GM23248 (cell line): Measurements from ENCODE around the gene ABLIM1. TPM values are rescaled to one million over a fixed set of nuclear protein-coding genes. Genes with fewer than 3 reads are reported as not detected.
A peak's percentile ranks its signal among the peaks of the same experiment; 100 is the strongest.

Source experiments
- DNase-seq: peaks from one replicate; pipeline ENCODE4 v3.0.0-alpha.2; 2015
- H2AFZ ChIP-seq: fragments of 200-600 bp; sonication (generic); 2 replicates; pipeline ENCODE4 v1.6.1; 2016; ENCODE audit warnings: antibody characterized with exemption
- H3F3A ChIP-seq: fragments of 200-600 bp; sonication (generic); 2 replicates; pipeline ENCODE4 v1.6.1; 2016; ENCODE audit warnings: mild to moderate bottlenecking, antibody characterized with exemption, mixed run types; ENCODE audit not compliant: insufficient read depth
- H3K27ac ChIP-seq: fragments of 200-600 bp; sonication (generic); 2 replicates; pipeline ENCODE4 v1.5.1; 2016; ENCODE audit warnings: mild to moderate bottlenecking
- H3K27me3 ChIP-seq: fragments of 200-600 bp; sonication (generic); replicated peaks from 2 replicates; pipeline ENCODE4 v1.6.1; 2016; ENCODE audit warnings: mild to moderate bottlenecking; ENCODE audit not compliant: insufficient read depth
- H3K36me3 ChIP-seq: fragments of 200-600 bp; sonication (generic); 2 replicates; pipeline ENCODE4 v1.6.1; 2016; ENCODE audit warnings: low read depth, mild to moderate bottlenecking
- H3K4me1 ChIP-seq: fragments of 200-600 bp; sonication (generic); 2 replicates; pipeline ENCODE4 v1.6.1; 2016; ENCODE audit warnings: mild to moderate bottlenecking; ENCODE audit not compliant: insufficient read depth
- H3K4me2 ChIP-seq: fragments of 200-600 bp; sonication (generic); one replicate; pipeline ENCODE4 v1.6.1; 2016; ENCODE audit warnings: mild to moderate bottlenecking; ENCODE audit not compliant: unreplicated experiment
- H3K4me3 ChIP-seq: fragments of 200-600 bp; sonication (generic); 2 replicates; pipeline ENCODE4 v1.5.1; 2016; ENCODE audit warnings: mild to moderate bottlenecking
- H3K79me2 ChIP-seq: fragments of 200-600 bp; sonication (generic); 2 replicates; pipeline ENCODE4 v1.6.1; 2016; ENCODE audit warnings: mild to moderate bottlenecking; ENCODE audit not compliant: insufficient read depth
- H3K9ac ChIP-seq: fragments of 200-600 bp; sonication (generic); 2 replicates; pipeline ENCODE4 v1.6.1; 2016; ENCODE audit warnings: mild to moderate bottlenecking
- H3K9me2 ChIP-seq: fragments of 200-600 bp; sonication (generic); 2 replicates; pipeline ENCODE4 v1.6.1; 2016; ENCODE audit warnings: mixed run types, mild to moderate bottlenecking, moderate library complexity; ENCODE audit not compliant: insufficient read depth
- H3K9me3 ChIP-seq: fragments of 200-600 bp; sonication (generic); one replicate; pipeline ENCODE4 v1.6.1; 2017; ENCODE audit warnings: low read depth
- H4K20me1 ChIP-seq: fragments of 200-600 bp; sonication (generic); 2 replicates; pipeline ENCODE4 v1.6.0; 2016; ENCODE audit not compliant: insufficient read depth
- EZH2 ChIP-seq: fragments of 200-600 bp; sonication (generic); IDR thresholded peaks from 2 replicates; pipeline ENCODE4 v1.6.1; 2018; ENCODE audit warnings: antibody characterized with exemption, mild to moderate bottlenecking; ENCODE audit not compliant: insufficient read depth, poor library complexity, severe bottlenecking
- EZH2phosphoT487 ChIP-seq: fragments of 200-600 bp; sonication (generic); IDR thresholded peaks from 2 replicates; pipeline ENCODE4 v1.6.1; 2018; ENCODE audit warnings: antibody characterized with exemption, moderate library complexity, mild to moderate bottlenecking, low read depth; ENCODE audit not compliant: insufficient read depth
- WGBS, 2 experiments: methylation state at CpG; one replicate each; pipeline ENCODE4 v1.1.6; 2015 to 2017; ENCODE audit warnings: low lambda C conversion rate in 2 of 2, low coverage in 1 of 2; ENCODE audit errors: missing lambda C conversion rate in 2 of 2; 5-methylcytosine and 5-hydroxymethylcytosine counted together
- in situ Hi-C: fragments of 300-500 bp; cut with MboI; formaldehyde crosslinking; loops from 2 replicates; pipeline ENCODE4 v1.15.0; 2020
- polyA plus RNA-seq: library from polyadenylated mRNA; unstranded; fragments of >200 nt; fragmentation: Nextera tagmentation; extraction: Ambion mirVana; gene quantifications from 2 replicates; pipeline ENCODE4 v1.2.1, GENCODE V29; 2016
- total RNA-seq: library from RNA; depleted of rRNA; stranded (reverse); fragments of >200 nt; shearing (Covaris generic); gene quantifications from 2 replicates; pipeline ENCODE4 v1.2.3, GENCODE V29; 2014

ABLIM1 gene
- total and polyA plus RNA-seq, 2 experiments from 2014 or later: 0.54 to 0.78 TPM

- no peaks in the 10 kb centered on the region for H3K36me3 ChIP-seq
- H3K4me1 ChIP-seq: peaks cover 23% of the 10 kb centered on the region
- H3K27ac ChIP-seq: peak overlapping the region; percentile 27; the same call in 1 of the 2 replicates
- no peaks in the 10 kb centered on the region for H3K9me2 ChIP-seq
- H3K4me2 ChIP-seq: peak overlapping the region; percentile 23
- H3K27me3 ChIP-seq: peaks cover 21% of the 10 kb centered on the region; the same call in 1 of the 2 replicates
- no peaks in the 10 kb centered on the region for H4K20me1 ChIP-seq
- H3K4me3 ChIP-seq: no peak overlapping the region
- in situ Hi-C loops: no loop called here
- no peak overlapping the region for H2AFZ ChIP-seq
- H3F3A ChIP-seq: peaks cover 22% of the 10 kb centered on the region
- DNase-seq: peak; percentile 88
- H3K9ac ChIP-seq: no peak overlapping the region
- TF ChIP-seq EZH2 (no peak), EZH2phosphoT487 (peak; percentile 81)
- no peaks in the 10 kb centered on the region for H3K9me3 ChIP-seq
- WGBS, 2 experiments: 35 to 43% methylated on average over 8 of the region's 8 CpGs
- no peaks in the 10 kb centered on the region for H3K79me2 ChIP-seq
Observed at GRCh38 chr10:114638821-114639625, 19.1 kb downstream of the ABLIM1 start.

GRCh38 chr10:114635797-114636550, 22.1 kb downstream of the ABLIM1 start:
- no peaks in the 10 kb centered on the region for H3K9me3 ChIP-seq
- peaks cover 15% of the 10 kb centered on the region for H3K27me3 ChIP-seq
- DNase-seq: no peak
- H3F3A ChIP-seq: peaks cover 38% of the 10 kb centered on the region
- no peak overlapping the region for H3K27ac ChIP-seq
- H2AFZ ChIP-seq: no peak overlapping the region
- no peak for TF ChIP-seq EZH2phosphoT487
- no peak for TF ChIP-seq EZH2
- H3K4me2 ChIP-seq: no peak overlapping the region
- H3K4me3 ChIP-seq: no peak overlapping the region
- in situ Hi-C loops: no loop called here
- 94 to 96% methylated on average over 6 of the region's 6 CpGs for WGBS, 2 experiments
- H4K20me1 ChIP-seq: no peaks in the 10 kb centered on the region
- H3K9ac ChIP-seq: no peak overlapping the region
- H3K9me2 ChIP-seq: no peaks in the 10 kb centered on the region
- peaks cover 43% of the 10 kb centered on the region for H3K4me1 ChIP-seq
- no peaks in the 10 kb centered on the region for H3K79me2 ChIP-seq
- H3K36me3 ChIP-seq: no peaks in the 10 kb centered on the region

DNA sequence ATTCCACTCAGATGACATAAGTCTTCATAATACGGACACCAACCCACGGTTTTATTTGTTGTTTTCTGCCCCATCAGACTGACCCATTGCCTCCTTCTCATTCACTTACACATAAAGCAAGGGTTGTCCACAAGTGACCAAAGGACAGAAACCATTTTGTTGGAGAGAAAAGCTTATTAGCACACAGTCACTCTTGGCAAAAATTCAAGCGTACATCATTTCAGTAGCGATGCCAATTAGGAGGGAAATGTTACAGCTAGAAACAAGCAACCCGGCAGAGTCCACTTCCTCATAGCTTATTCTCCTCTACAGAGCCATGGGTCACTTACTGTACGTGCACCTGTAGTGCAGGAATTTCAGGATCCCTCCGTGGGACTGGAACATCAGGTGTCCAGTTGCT, 23.0 kb downstream of the ABLIM1 start:
- no peak overlapping the region for H3K9ac ChIP-seq
- H3K4me2 ChIP-seq: peak overlapping the region; percentile 65
- H3K9me2 ChIP-seq: no peaks in the 10 kb centered on the region
- H3K27me3 ChIP-seq: peaks cover 23% of the 10 kb centered on the region
- no peaks in the 10 kb centered on the region for H3K36me3 ChIP-seq
- 53% methylated on average over 7 of the region's 7 CpGs for WGBS, 2 experiments
- H3K4me3 ChIP-seq: peak overlapping the region; percentile 8; the same call in 1 of the 2 replicates
- no peaks in the 10 kb centered on the region for H3K9me3 ChIP-seq
- in situ Hi-C loops: no loop called here
- TF ChIP-seq EZH2: no peak
- no peak for TF ChIP-seq EZH2phosphoT487
- no peak overlapping the region for H2AFZ ChIP-seq
- DNase-seq: no peak
- no peaks in the 10 kb centered on the region for H4K20me1 ChIP-seq
- H3F3A ChIP-seq: peaks cover 38% of the 10 kb centered on the region
- H3K79me2 ChIP-seq: no peaks in the 10 kb centered on the region
- H3K4me1 ChIP-seq: peaks cover 43% of the 10 kb centered on the region
- peak overlapping the region; percentile 38 for H3K27ac ChIP-seq

DNA sequence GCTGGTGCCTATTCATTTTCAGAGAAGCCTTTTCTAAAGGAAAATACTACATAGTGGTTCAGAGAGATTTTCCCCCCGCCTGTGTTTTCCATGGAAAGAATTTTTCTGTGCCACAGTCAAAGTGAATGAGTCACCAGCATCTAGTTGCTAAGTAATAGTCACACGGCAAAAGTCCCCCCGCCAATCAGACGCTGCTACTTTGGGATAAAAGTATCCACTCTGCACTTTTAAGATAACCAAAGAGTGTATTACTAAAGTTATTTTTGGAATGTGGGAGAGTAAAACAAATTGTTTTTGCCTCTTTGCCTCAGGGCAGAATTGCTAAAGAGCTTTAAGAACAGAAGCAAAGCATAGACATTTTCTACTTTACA, 23.5 kb downstream of the ABLIM1 start:
- Histone ChIP-seq H3K9me2 (no peaks in the 10 kb centered on the region), H4K20me1 (no peaks in the 10 kb centered on the region), H3K27me3 (peaks cover 28% of the 10 kb centered on the region), H3F3A (peaks cover 33% of the 10 kb centered on the region), H3K9me3 (no peaks in the 10 kb centered on the region), H3K9ac (no peak overlapping the region), H3K4me3 (0 out of 2 replicates have a peak overlapping the region, but pooled peaks have one; percentile 8), H3K4me2 (peak overlapping the region; percentile 65), H3K79me2 (no peaks in the 10 kb centered on the region), H3K27ac (peak overlapping the region; percentile 38), H3K36me3 (no peaks in the 10 kb centered on the region), H2AFZ (no peak overlapping the region), H3K4me1 (peaks cover 41% of the 10 kb centered on the region)
- WGBS, 2 experiments: 0 to 1% methylated on average over 4 of the region's 4 CpGs
- peak; percentile 97 for DNase-seq
- in situ Hi-C loops: no loop called here
- TF ChIP-seq EZH2 (no peak), EZH2phosphoT487 (no peak)
